NCI-H526 treated with DMSO at 0.1 percent for 48 hours (cell line): ENCODE measurements around the gene ANKRD11.

Experiments used
- DNase-seq: peaks from one replicate; lab custom pipeline; 2025; lab: John Stamatoyannopoulos, UW

ANKRD11 gene

GRCh38 chr16:89232107-89232506 lies 258.3 kb downstream of the ANKRD11 start:
- DNase-seq, result no peak

- no peak for DNase-seq
These were observed 260.1 kb downstream of the ANKRD11 start for GRCh38 chr16:89230255-89230654.

GRCh38 chr16:89224665-89225064 lies 265.7 kb downstream of the ANKRD11 start:
- no peak for DNase-seq

DNA sequence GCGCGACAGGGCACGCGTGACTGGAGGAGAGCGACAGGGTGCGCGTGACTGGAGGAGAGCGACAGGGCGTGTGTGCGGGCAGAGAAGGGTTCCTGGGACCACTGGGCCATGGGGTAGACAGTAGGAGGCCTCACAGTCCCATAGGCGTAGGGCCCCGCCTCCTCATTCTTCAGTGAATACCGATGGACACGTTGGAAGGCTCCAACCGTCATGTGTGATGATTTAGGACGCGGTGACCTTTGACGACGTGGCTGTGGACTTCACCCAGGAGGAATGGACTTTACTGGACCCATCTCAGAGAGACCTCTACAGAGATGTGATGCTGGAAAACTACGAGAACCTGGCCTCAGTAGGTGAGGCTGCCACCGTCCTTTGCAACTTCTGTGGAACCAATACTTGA lies 267.4 kb downstream of the ANKRD11 start:
- DNase-seq, result no peak

- DNase-seq, result no peak
These were observed 268.8 kb downstream of the ANKRD11 start for GRCh38 chr16:89221604-89222003.

DNA sequence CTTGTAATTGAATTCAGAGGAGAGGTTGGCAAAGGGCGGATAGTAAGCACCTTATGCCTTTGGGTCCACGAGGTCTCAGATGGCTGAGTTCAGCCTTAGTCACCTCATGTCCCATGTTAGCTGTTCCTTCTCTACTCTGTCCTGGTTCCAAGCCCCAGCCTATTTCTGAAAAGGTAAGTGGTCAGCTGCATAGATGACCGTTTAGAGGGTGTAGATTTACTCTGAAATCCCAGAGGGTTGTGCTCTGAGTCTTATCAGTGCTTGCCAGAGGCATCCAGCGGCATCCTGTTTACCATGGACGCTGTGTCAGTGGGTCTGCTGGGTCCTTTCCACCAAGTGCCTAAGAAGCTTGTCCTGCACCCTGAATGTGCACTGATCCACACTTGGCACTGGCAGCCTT lies 271.0 kb downstream of the ANKRD11 start:
- no peak for DNase-seq
